ENCODE results near the gene HSPA14. TPM values are rescaled to one million over a fixed set of nuclear protein-coding genes. Genes with fewer than 3 reads are reported as not detected.

The HSPA14 gene
- total and polyA plus RNA-seq, 2 experiments from 2014 or later: 14.9 to 21.0 TPM

GRCh38 chr10:14803827-14804226 lies 34.3 kb upstream of the HSPA14 start:
- no peaks in the 10 kb centered on the region for H3F3A ChIP-seq (ENCODE audit: insufficient read depth)
- TF ChIP-seq EZH2 (IDR thresholded peaks at IDR 0.05; ENCODE audit: insufficient read depth, poor library complexity, severe bottlenecking) (no peak), EZH2phosphoT487 (IDR thresholded peaks at IDR 0.05; ENCODE audit: insufficient read depth, low read depth) (no peak)
- H3K4me1 ChIP-seq (ENCODE audit: insufficient read depth): no peaks in the 10 kb centered on the region
- H3K27ac ChIP-seq: no peak overlapping the region
- H3K9ac ChIP-seq: no peak overlapping the region
- no peak overlapping the region for H2AFZ ChIP-seq
- H3K79me2 ChIP-seq (ENCODE audit: insufficient read depth): no peaks in the 10 kb centered on the region
- 70 to 74% methylated on average over 1 of the region's 1 CpG for WGBS, 2 experiments (ENCODE audit: low coverage in 1 of 2, low lambda C conversion rate in 2 of 2, missing lambda C conversion rate in 2 of 2)
- no peak overlapping the region for H3K4me3 ChIP-seq
- in situ Hi-C loops (cut with MboI): no loop called here
- no peak overlapping the region for H3K4me2 ChIP-seq (ENCODE audit: unreplicated experiment)
- no peak for DNase-seq
- no peaks in the 10 kb centered on the region for H3K9me3 ChIP-seq (ENCODE audit: low read depth)
- H3K27me3 ChIP-seq (replicated peaks; ENCODE audit: insufficient read depth): peaks cover 37% of the 10 kb centered on the region
- H4K20me1 ChIP-seq (ENCODE audit: insufficient read depth): no peaks in the 10 kb centered on the region
- no peaks in the 10 kb centered on the region for H3K9me2 ChIP-seq (ENCODE audit: insufficient read depth)
- H3K36me3 ChIP-seq (ENCODE audit: low read depth): no peaks in the 10 kb centered on the region

DNA sequence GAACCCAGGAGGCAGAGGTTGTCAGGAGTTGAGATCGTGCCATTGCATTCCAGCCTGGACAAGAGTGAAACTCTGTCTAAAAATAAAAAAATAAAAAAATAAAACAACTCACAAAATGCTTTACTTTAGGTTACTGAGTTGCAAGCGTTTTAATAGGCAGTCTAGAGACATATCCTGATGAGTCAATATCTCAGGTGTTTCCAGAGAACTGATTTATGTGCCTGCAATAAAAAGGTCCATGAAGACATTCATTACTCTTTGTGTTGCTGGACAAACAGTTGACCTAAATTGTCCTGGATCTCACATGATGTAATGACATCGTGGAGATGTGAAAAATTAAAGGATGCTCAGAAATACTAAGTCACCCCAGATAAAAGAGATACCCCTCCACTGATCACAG lies 31.8 kb upstream of the HSPA14 start:
- Histone ChIP-seq H3K4me2 (ENCODE audit: unreplicated experiment) (no peak overlapping the region), H3K36me3 (ENCODE audit: low read depth) (no peaks in the 10 kb centered on the region), H3F3A (ENCODE audit: insufficient read depth) (no peaks in the 10 kb centered on the region), H3K9me2 (ENCODE audit: insufficient read depth) (no peaks in the 10 kb centered on the region), H4K20me1 (ENCODE audit: insufficient read depth) (no peaks in the 10 kb centered on the region), H3K9ac (no peak overlapping the region), H3K4me3 (no peak overlapping the region), H3K27me3 (replicated peaks; ENCODE audit: insufficient read depth) (peaks cover 20% of the 10 kb centered on the region), H3K9me3 (ENCODE audit: low read depth) (no peaks in the 10 kb centered on the region), H3K4me1 (ENCODE audit: insufficient read depth) (no peaks in the 10 kb centered on the region), H3K79me2 (ENCODE audit: insufficient read depth) (no peaks in the 10 kb centered on the region), H3K27ac (no peak overlapping the region), H2AFZ (no peak overlapping the region)
- 23 to 36% methylated on average over 3 of the region's 3 CpGs for WGBS, 2 experiments (ENCODE audit: low coverage in 1 of 2, low lambda C conversion rate in 2 of 2, missing lambda C conversion rate in 2 of 2)
- DNase-seq: no peak
- TF ChIP-seq EZH2phosphoT487 (IDR thresholded peaks at IDR 0.05; ENCODE audit: insufficient read depth, low read depth) (no peak), EZH2 (IDR thresholded peaks at IDR 0.05; ENCODE audit: insufficient read depth, poor library complexity, severe bottlenecking) (no peak)
- in situ Hi-C loops (cut with MboI): no loop called here

GRCh38 chr10:14810969-14811953 lies 26.8 kb upstream of the HSPA14 start:
- Histone ChIP-seq H3K36me3 (ENCODE audit: low read depth) (no peaks in the 10 kb centered on the region), H3K4me1 (ENCODE audit: insufficient read depth) (no peaks in the 10 kb centered on the region), H3K9me2 (ENCODE audit: insufficient read depth) (no peaks in the 10 kb centered on the region), H3F3A (ENCODE audit: insufficient read depth) (no peaks in the 10 kb centered on the region), H3K9me3 (ENCODE audit: low read depth) (no peaks in the 10 kb centered on the region), H2AFZ (no peak overlapping the region), H4K20me1 (ENCODE audit: insufficient read depth) (no peaks in the 10 kb centered on the region), H3K9ac (no peak overlapping the region), H3K79me2 (ENCODE audit: insufficient read depth) (no peaks in the 10 kb centered on the region), H3K4me2 (ENCODE audit: unreplicated experiment) (no peak overlapping the region), H3K4me3 (no peak overlapping the region), H3K27ac (no peak overlapping the region), H3K27me3 (replicated peaks; ENCODE audit: insufficient read depth) (peaks cover 8% of the 10 kb centered on the region)
- no peak for DNase-seq
- no peak for TF ChIP-seq EZH2 (IDR thresholded peaks at IDR 0.05; ENCODE audit: insufficient read depth, poor library complexity, severe bottlenecking)
- no peak for TF ChIP-seq EZH2phosphoT487 (IDR thresholded peaks at IDR 0.05; ENCODE audit: insufficient read depth, low read depth)
- in situ Hi-C loops (cut with MboI): no loop called here
- 56 to 66% methylated on average over 9 of the region's 9 CpGs for WGBS, 2 experiments (ENCODE audit: low coverage in 1 of 2, low lambda C conversion rate in 2 of 2, missing lambda C conversion rate in 2 of 2)

DNA sequence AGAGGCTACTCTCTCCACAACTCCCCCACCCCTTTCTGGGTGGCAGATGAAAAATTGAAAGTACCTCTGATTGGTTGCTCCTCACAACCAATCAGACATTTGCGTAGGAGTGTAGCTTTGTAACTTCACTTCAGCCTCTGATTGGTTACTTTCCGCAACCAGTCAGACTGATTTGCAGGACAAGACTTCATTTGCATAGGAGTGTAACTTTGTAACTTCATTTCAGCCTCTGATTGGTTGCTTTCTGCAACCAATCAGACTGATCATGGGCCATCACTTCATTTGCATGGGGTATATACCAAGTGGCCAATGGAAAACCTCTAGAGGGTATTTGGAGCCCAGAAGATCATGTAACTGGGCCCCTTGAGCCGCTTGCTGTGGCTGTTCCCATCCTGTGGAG lies 25.8 kb upstream of the HSPA14 start:
- Histone ChIP-seq H3K4me2 (ENCODE audit: unreplicated experiment) (no peak overlapping the region), H3K4me1 (ENCODE audit: insufficient read depth) (no peaks in the 10 kb centered on the region), H2AFZ (no peak overlapping the region), H3F3A (ENCODE audit: insufficient read depth) (no peaks in the 10 kb centered on the region), H3K4me3 (no peak overlapping the region), H4K20me1 (ENCODE audit: insufficient read depth) (no peaks in the 10 kb centered on the region), H3K36me3 (ENCODE audit: low read depth) (no peaks in the 10 kb centered on the region), H3K27me3 (replicated peaks; ENCODE audit: insufficient read depth) (peaks cover 4% of the 10 kb centered on the region), H3K79me2 (ENCODE audit: insufficient read depth) (no peaks in the 10 kb centered on the region), H3K9me3 (ENCODE audit: low read depth) (no peaks in the 10 kb centered on the region), H3K9ac (no peak overlapping the region), H3K27ac (no peak overlapping the region), H3K9me2 (ENCODE audit: insufficient read depth) (no peaks in the 10 kb centered on the region)
- 75 to 81% methylated on average over 3 of the region's 3 CpGs for WGBS, 2 experiments (ENCODE audit: low coverage in 1 of 2, low lambda C conversion rate in 2 of 2, missing lambda C conversion rate in 2 of 2)
- no peak for TF ChIP-seq EZH2 (IDR thresholded peaks at IDR 0.05; ENCODE audit: insufficient read depth, poor library complexity, severe bottlenecking)
- TF ChIP-seq EZH2phosphoT487 (IDR thresholded peaks at IDR 0.05; ENCODE audit: insufficient read depth, low read depth): no peak
- DNase-seq: no peak
- in situ Hi-C loops (cut with MboI): no loop called here
